Measurements from ENCODE around the gene NFX1.

- TF ChIP-seq CTCF (IDR thresholded peaks at IDR 0.05; ENCODE audit: insufficient read depth, low read length, poor library complexity, severe bottlenecking), result no peak
- TF ChIP-seq EZH2phosphoT487 (conservative IDR thresholded peaks at IDR 0.05; ENCODE audit: low read length), result no peak
Measured at GRCh38 chr9:33291901-33292300, 1.6 kb downstream of the NFX1 start.

All from SU-DHL-6 (cell line).